Keratinocyte (primary cell): Measurements from ENCODE around the gene EPHB2. TPM values are rescaled to one million over a fixed set of nuclear protein-coding genes. Genes with fewer than 3 reads are reported as not detected.
A peak's percentile ranks its signal among the peaks of the same experiment; 100 is the strongest.

Experiments used
- DNase-seq: peaks from one replicate; pipeline ENCODE4 v3.0.0-alpha.2; 2011; ENCODE audit warnings: low read depth, missing footprints, low spot score
- FAIRE-seq: peaks from 2 replicates; lab custom pipeline; 2011; peaks lifted over from hg19 to GRCh38; lab: Jason Lieb, UNC
- H2AFZ ChIP-seq: 2 replicates; pipeline ENCODE4 v1.6.0; 2012; ENCODE audit warnings: low read length, control low read depth, inconsistent platforms; ENCODE audit not compliant: control insufficient read depth
- H3K27ac ChIP-seq: 2 replicates; pipeline ENCODE4 v1.5.1; 2011; ENCODE audit warnings: low read length; ENCODE audit not compliant: control insufficient read depth, insufficient read depth
- H3K27me3 ChIP-seq: 3 replicates; pipeline ENCODE4 v1.6.0; 2011; ENCODE audit warnings: low read length; ENCODE audit not compliant: control insufficient read depth, insufficient read depth; ENCODE audit errors: extremely low read depth
- H3K36me3 ChIP-seq, 2 experiments: 2 replicates in 1 of 2; 3 replicates in 1 of 2; pipeline ENCODE4 v1.5.1; 2011; ENCODE audit warnings: low read length in 2 of 2, mild to moderate bottlenecking in 1 of 2; ENCODE audit not compliant: control insufficient read depth in 2 of 2, insufficient read depth in 2 of 2; ENCODE audit errors: extremely low read depth in 1 of 2
- H3K4me1 ChIP-seq: 3 replicates; pipeline ENCODE4 v1.5.1; 2011; ENCODE audit warnings: low read length; ENCODE audit not compliant: control insufficient read depth, insufficient read depth; ENCODE audit errors: extremely low read depth
- H3K4me2 ChIP-seq: 3 replicates; pipeline ENCODE4 v1.6.0; 2011; ENCODE audit warnings: low read depth, low read length; ENCODE audit not compliant: control insufficient read depth, insufficient read depth; ENCODE audit errors: extremely low read depth
- H3K4me3 ChIP-seq, 3 experiments: fragments of 200-600 bp in 1 of 3; sonication (generic) in 1 of 3; 2 replicates in 2 of 3; 3 replicates in 1 of 3; pipeline ENCODE4 v1.5.1; 2011 to 2016; ENCODE audit warnings: low read length in 3 of 3, mild to moderate bottlenecking in 3 of 3, control low read depth in 2 of 3, inconsistent platforms in 1 of 3, low read depth in 1 of 3, mixed read lengths in 1 of 3, mixed run types in 1 of 3, moderate library complexity in 1 of 3; ENCODE audit not compliant: control insufficient read depth in 2 of 3, insufficient read depth in 2 of 3; ENCODE audit errors: extremely low read depth in 1 of 3
- H3K79me2 ChIP-seq: 2 replicates; pipeline ENCODE4 v1.6.0; 2012; ENCODE audit warnings: low read length; ENCODE audit not compliant: control insufficient read depth, insufficient read depth
- H3K9ac ChIP-seq: 3 replicates; pipeline ENCODE4 v1.6.0; 2011; ENCODE audit warnings: low read length; ENCODE audit not compliant: control insufficient read depth, insufficient read depth; ENCODE audit errors: extremely low read depth
- H3K9me1 ChIP-seq: 3 replicates; pipeline ENCODE4 v1.6.0; 2011; ENCODE audit warnings: low read length; ENCODE audit not compliant: control insufficient read depth, insufficient read depth; ENCODE audit errors: extremely low read depth
- H3K9me3 ChIP-seq: 2 replicates; pipeline ENCODE4 v1.5.1; 2012; ENCODE audit warnings: low read depth, low read length; ENCODE audit not compliant: control insufficient read depth
- H4K20me1 ChIP-seq: 3 replicates; pipeline ENCODE4 v1.6.0; 2011; ENCODE audit warnings: low read length; ENCODE audit not compliant: control insufficient read depth, insufficient read depth; ENCODE audit errors: extremely low read depth
- EZH2 ChIP-seq: IDR thresholded peaks from one replicate; pipeline ENCODE4 v1.6.1; 2012; ENCODE audit warnings: inconsistent platforms, mild to moderate bottlenecking, low read length, moderate library complexity
- dilution Hi-C: fragments of 300-500 bp; cut with MboI; formaldehyde crosslinking; loops from one replicate; pipeline ENCODE4 v1.7.0; 2020; ENCODE audit warnings: low sequenced_read_pairs; ENCODE audit not compliant: extremely low pct_ligation_motif_present
- polyA plus RNA-seq, 5 experiments: library from polyadenylated mRNA; depleted of rRNA in 3 of 5; stranded (reverse) in 3 of 5; stranded (forward) in 1 of 5; unstranded in 1 of 5; fragments of >200 nt; gene quantifications; 1 replicate in 1 of 5; 2 replicates in 3 of 5; 3 replicates in 1 of 5; pipeline versions ENCODE4 v1.2.1 to v1.2.3, GENCODE V29; 2011 to 2012; ENCODE audit warnings: missing spikeins in 2 of 5, low read depth in 1 of 5, low replicate concordance in 1 of 5
- TF ChIP-seq, protein P1 (sequence below), 3 experiments: IDR thresholded peaks in 1 of 3; conservative IDR thresholded peaks in 1 of 3; optimal IDR thresholded peaks in 1 of 3; 2 replicates in 2 of 3; 3 replicates in 1 of 3; pipeline versions ENCODE3 to v1.5.1; 2011; ENCODE audit warnings: low read length in 3 of 3, mild to moderate bottlenecking in 3 of 3, moderate library complexity in 2 of 3, control low read depth in 1 of 3, inconsistent platforms in 1 of 3; ENCODE audit not compliant: insufficient read depth in 2 of 3; ENCODE audit errors: extremely low read depth in 1 of 3

The EPHB2 gene
- polyA plus RNA-seq, 1 donor (not counting 4 experiments of a cell fraction or from before 2014, with no cell fraction given) = 0.10 TPM

GRCh38 chr1:22756125-22756735 is 45.6 kb downstream of the EPHB2 start:
- dilution Hi-C loops = loop anchor here (5.0 kb wide), 1 partner anchor 49 kb away; no protein-coding TSS in a partner anchor
- H3K4me2 ChIP-seq = no peak overlapping the region
- H3K36me3 ChIP-seq = no peaks in the 10 kb centered on the region
- H3K9ac ChIP-seq = no peak overlapping the region
- H3K27me3 ChIP-seq = no peaks in the 10 kb centered on the region
- H3K4me1 ChIP-seq = peaks cover 10% of the 10 kb centered on the region
- DNase-seq (no peak), FAIRE-seq (no peak)
- H4K20me1 ChIP-seq = no peaks in the 10 kb centered on the region
- H3K4me3 ChIP-seq = no peak overlapping the region
- H3K27ac ChIP-seq = no peak overlapping the region
- H3K9me1 ChIP-seq = no peaks in the 10 kb centered on the region
- no peak for TF ChIP-seq EZH2
- TF ChIP-seq, protein P1, sequence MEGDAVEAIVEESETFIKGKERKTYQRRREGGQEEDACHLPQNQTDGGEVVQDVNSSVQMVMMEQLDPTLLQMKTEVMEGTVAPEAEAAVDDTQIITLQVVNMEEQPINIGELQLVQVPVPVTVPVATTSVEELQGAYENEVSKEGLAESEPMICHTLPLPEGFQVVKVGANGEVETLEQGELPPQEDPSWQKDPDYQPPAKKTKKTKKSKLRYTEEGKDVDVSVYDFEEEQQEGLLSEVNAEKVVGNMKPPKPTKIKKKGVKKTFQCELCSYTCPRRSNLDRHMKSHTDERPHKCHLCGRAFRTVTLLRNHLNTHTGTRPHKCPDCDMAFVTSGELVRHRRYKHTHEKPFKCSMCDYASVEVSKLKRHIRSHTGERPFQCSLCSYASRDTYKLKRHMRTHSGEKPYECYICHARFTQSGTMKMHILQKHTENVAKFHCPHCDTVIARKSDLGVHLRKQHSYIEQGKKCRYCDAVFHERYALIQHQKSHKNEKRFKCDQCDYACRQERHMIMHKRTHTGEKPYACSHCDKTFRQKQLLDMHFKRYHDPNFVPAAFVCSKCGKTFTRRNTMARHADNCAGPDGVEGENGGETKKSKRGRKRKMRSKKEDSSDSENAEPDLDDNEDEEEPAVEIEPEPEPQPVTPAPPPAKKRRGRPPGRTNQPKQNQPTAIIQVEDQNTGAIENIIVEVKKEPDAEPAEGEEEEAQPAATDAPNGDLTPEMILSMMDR (optimal IDR thresholded peaks at IDR 0.05 in 1 of 3, IDR thresholded peaks at IDR 0.05 in 1 of 3, conservative IDR thresholded peaks at IDR 0.05 in 1 of 3; ENCODE audit: extremely low read depth in 1 of 3, insufficient read depth in 2 of 3, low read length in 3 of 3) = no peak
- no peaks in the 10 kb centered on the region for H3K79me2 ChIP-seq
- no peak overlapping the region for H2AFZ ChIP-seq
- H3K9me3 ChIP-seq = no peaks in the 10 kb centered on the region

GRCh38 chr1:22760455-22760854 is 49.8 kb downstream of the EPHB2 start:
- Histone ChIP-seq H3K4me3 (no peak overlapping the region), H3K9ac (no peak overlapping the region), H3K4me2 (no peak overlapping the region), H3K9me3 (no peaks in the 10 kb centered on the region), H3K27me3 (no peaks in the 10 kb centered on the region), H3K4me1 (peaks cover 3% of the 10 kb centered on the region), H3K9me1 (no peaks in the 10 kb centered on the region), H2AFZ (no peak overlapping the region), H3K79me2 (no peaks in the 10 kb centered on the region), H4K20me1 (peaks cover 2% of the 10 kb centered on the region), H3K36me3 (no peaks in the 10 kb centered on the region), H3K27ac (no peak overlapping the region)
- dilution Hi-C loops = no loop called here
- FAIRE-seq (no peak), DNase-seq (no peak)
- no peak for TF ChIP-seq EZH2
- TF ChIP-seq, protein P1 (optimal IDR thresholded peaks at IDR 0.05 in 1 of 3, IDR thresholded peaks at IDR 0.05 in 1 of 3, conservative IDR thresholded peaks at IDR 0.05 in 1 of 3; ENCODE audit: extremely low read depth in 1 of 3, insufficient read depth in 2 of 3, low read length in 3 of 3) = peak in 1 of 3 experiments; percentile 9
